WTC11 (cell line): ENCODE data around the gene SND1. TPM values are rescaled to one million over a fixed set of nuclear protein-coding genes. Genes with fewer than 3 reads are reported as not detected.
"Not testable (repeated sequence)": the region's sequence is repeated elsewhere in the genome, so short reads cannot be mapped to it uniquely, and the experiment has no call there.

Experiments used
- ATAC-seq: fragments of 200-7000 bp; cut with Tn5 transposase; 2 replicates; pipeline ENCODE4 v1.10.0; 2021; ENCODE audit warnings: mild to moderate bottlenecking, moderate library complexity
- CTCF ChIA-PET: fragments of 300-600 bp; sonication (Branson Sonifier 250); formaldehyde crosslinking; loops from one replicate; lab custom pipeline; 2021; ENCODE audit warnings: antibody characterized with exemption; lab: Charles Lee
- POLR2A ChIA-PET: fragments of 350-600 bp; sonication (Branson Sonifier 250); formaldehyde crosslinking; loops from one replicate; lab custom pipeline; 2021; ENCODE audit warnings: antibody characterized with exemption; lab: Charles Lee
- DNase-seq: peaks from one replicate; pipeline ENCODE4 v3.0.0; 2021; ENCODE audit warnings: low spot score
- H3K27ac Mint-ChIP-seq: 2 replicates; pipeline ENCODE4 v1.8.0; 2021; ENCODE audit warnings: mixed read lengths
- H3K27me3 Mint-ChIP-seq: 2 replicates; pipeline ENCODE4 v1.8.0; 2021; ENCODE audit warnings: low read depth, mild to moderate bottlenecking, moderate library complexity, mixed read lengths
- H3K36me3 Mint-ChIP-seq: 2 replicates; pipeline ENCODE4 v1.8.0; 2021; ENCODE audit warnings: mixed read lengths
- H3K4me1 Mint-ChIP-seq: 2 replicates; pipeline ENCODE4 v1.8.0; 2022; ENCODE audit warnings: mixed read lengths
- H3K4me3 Mint-ChIP-seq: 2 replicates; pipeline ENCODE4 v1.8.0; 2021; ENCODE audit warnings: mild to moderate bottlenecking, moderate library complexity, mixed read lengths
- H3K9me3 Mint-ChIP-seq: 2 replicates; pipeline ENCODE4 v1.8.0; 2021; ENCODE audit warnings: mixed read lengths
- ELF4 ChIP-seq: sonication (generic); formaldehyde crosslinking; IDR thresholded peaks from 2 replicates; pipeline ENCODE4 v1.8.1; 2022; ENCODE audit warnings: low read depth, mild to moderate bottlenecking, moderate library complexity, missing genetic modification reagents
- IRF2 ChIP-seq: sonication (generic); formaldehyde crosslinking; IDR thresholded peaks from 2 replicates; pipeline ENCODE4 v1.8.0; 2022; ENCODE audit warnings: low read depth, missing genetic modification reagents, borderline replicate concordance
- NFATC4 ChIP-seq: fragments of 250-450 bp; sonication (Bioruptor Pico); IDR thresholded peaks from 2 replicates; pipeline ENCODE4 v1.9.0; 2021; ENCODE audit warnings: mild to moderate bottlenecking
- SOX15 ChIP-seq: fragments of 250-450 bp; sonication (Bioruptor Pico); IDR thresholded peaks from 2 replicates; pipeline ENCODE4 v1.9.0; 2021; ENCODE audit warnings: mild to moderate bottlenecking
- ZBTB21 ChIP-seq: sonication (generic); formaldehyde crosslinking; IDR thresholded peaks from 2 replicates; pipeline ENCODE4 v1.8.1; 2023; ENCODE audit warnings: mild to moderate bottlenecking, missing genetic modification reagents, borderline replicate concordance
- ZNF138 ChIP-seq: sonication (generic); formaldehyde crosslinking; conservative IDR thresholded peaks from 2 replicates; pipeline ENCODE4 v1.8.1; 2022; ENCODE audit warnings: mild to moderate bottlenecking, moderate library complexity, missing genetic modification reagents
- ZNF317 ChIP-seq: sonication (generic); formaldehyde crosslinking; IDR thresholded peaks from 2 replicates; pipeline ENCODE4 v1.8.1; 2023; ENCODE audit warnings: low read depth, mild to moderate bottlenecking, moderate library complexity, missing genetic modification reagents, borderline replicate concordance
- total RNA-seq: library from RNA; stranded (reverse); gene quantifications from 3 replicates; pipeline ENCODE4 v1.2.3, GENCODE V29; 2021
- TF ChIP-seq, protein P1 (sequence below): sonication (generic); formaldehyde crosslinking; conservative IDR thresholded peaks from 2 replicates; pipeline ENCODE4 v1.8.1; 2023; ENCODE audit warnings: mild to moderate bottlenecking, low read depth, missing genetic modification reagents, moderate library complexity
- TF ChIP-seq, protein P2 (sequence below): fragments of 250-450 bp; sonication (Bioruptor Pico); IDR thresholded peaks from 2 replicates; pipeline ENCODE4 v1.9.0; 2021; ENCODE audit warnings: mild to moderate bottlenecking
- TF ChIP-seq, protein P3 (sequence below): sonication (generic); formaldehyde crosslinking; IDR thresholded peaks from 2 replicates; pipeline ENCODE4 v1.8.0; 2022; ENCODE audit warnings: mild to moderate bottlenecking, missing genetic modification reagents
- TF ChIP-seq, protein P4 (sequence below): sonication (generic); formaldehyde crosslinking; IDR thresholded peaks from 2 replicates; pipeline ENCODE4 v1.8.1; 2022; ENCODE audit warnings: mild to moderate bottlenecking, moderate library complexity, missing genetic modification reagents
- TF ChIP-seq, protein P5 (sequence below): sonication (generic); formaldehyde crosslinking; IDR thresholded peaks from 2 replicates; pipeline ENCODE4 v1.8.1; 2022; ENCODE audit warnings: low read depth, missing genetic modification reagents, borderline replicate concordance
- TF ChIP-seq, protein P6 (sequence below): sonication (generic); formaldehyde crosslinking; IDR thresholded peaks from 2 replicates; pipeline ENCODE4 v1.8.1; 2022; ENCODE audit warnings: low read depth, mild to moderate bottlenecking, moderate library complexity, missing genetic modification reagents, borderline replicate concordance

Gene SND1
- total RNA-seq, 1 experiment from 2014 or later = 261 TPM

DNA sequence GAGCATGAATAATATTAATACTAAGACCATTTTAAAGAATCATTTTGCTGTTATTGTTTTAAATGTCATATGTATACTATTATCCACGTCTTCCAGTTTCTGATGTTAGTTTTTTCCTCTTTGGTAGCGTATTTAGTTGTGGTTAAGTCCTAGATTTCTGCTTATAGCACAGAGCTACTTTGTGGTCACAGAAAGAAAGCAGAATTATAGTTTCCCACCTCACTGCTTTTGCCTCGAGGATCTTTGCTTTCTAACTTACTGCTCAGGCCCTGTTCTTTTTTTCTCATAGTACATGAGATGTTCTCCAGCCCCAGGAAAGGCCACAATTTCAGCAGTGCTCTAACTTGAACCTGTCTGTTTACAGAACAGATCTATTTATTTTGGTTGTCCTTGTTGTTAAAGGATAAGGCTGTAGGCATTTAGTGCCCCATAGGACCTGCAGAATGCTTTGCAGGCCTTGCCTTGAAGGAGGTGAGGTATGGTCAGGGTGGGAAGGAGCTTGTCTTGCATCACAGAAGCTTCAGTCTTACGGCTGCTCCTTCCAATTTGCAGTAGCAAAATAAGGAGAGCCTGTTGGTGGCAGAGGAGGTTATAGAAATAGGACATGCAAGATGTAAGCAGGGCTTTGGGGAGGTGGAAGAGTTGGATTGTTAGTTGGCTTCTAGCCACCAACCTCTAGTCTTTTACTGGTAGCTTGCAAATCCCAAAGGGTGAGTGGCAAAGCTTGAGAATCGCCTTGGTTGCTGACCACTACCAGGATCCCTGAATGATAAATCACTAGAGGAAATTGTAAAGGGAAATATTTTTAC, 250.1 kb downstream of the SND1 start:
- ATAC-seq = no peak
- DNase-seq = no peak
- no peak overlapping the region; the same call in 1 of the 2 replicates for H3K4me3 Mint-ChIP-seq
- TF ChIP-seq, protein P1, sequence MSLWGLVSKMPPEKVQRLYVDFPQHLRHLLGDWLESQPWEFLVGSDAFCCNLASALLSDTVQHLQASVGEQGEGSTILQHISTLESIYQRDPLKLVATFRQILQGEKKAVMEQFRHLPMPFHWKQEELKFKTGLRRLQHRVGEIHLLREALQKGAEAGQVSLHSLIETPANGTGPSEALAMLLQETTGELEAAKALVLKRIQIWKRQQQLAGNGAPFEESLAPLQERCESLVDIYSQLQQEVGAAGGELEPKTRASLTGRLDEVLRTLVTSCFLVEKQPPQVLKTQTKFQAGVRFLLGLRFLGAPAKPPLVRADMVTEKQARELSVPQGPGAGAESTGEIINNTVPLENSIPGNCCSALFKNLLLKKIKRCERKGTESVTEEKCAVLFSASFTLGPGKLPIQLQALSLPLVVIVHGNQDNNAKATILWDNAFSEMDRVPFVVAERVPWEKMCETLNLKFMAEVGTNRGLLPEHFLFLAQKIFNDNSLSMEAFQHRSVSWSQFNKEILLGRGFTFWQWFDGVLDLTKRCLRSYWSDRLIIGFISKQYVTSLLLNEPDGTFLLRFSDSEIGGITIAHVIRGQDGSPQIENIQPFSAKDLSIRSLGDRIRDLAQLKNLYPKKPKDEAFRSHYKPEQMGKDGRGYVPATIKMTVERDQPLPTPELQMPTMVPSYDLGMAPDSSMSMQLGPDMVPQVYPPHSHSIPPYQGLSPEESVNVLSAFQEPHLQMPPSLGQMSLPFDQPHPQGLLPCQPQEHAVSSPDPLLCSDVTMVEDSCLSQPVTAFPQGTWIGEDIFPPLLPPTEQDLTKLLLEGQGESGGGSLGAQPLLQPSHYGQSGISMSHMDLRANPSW = no peak
- TF ChIP-seq, protein P2, sequence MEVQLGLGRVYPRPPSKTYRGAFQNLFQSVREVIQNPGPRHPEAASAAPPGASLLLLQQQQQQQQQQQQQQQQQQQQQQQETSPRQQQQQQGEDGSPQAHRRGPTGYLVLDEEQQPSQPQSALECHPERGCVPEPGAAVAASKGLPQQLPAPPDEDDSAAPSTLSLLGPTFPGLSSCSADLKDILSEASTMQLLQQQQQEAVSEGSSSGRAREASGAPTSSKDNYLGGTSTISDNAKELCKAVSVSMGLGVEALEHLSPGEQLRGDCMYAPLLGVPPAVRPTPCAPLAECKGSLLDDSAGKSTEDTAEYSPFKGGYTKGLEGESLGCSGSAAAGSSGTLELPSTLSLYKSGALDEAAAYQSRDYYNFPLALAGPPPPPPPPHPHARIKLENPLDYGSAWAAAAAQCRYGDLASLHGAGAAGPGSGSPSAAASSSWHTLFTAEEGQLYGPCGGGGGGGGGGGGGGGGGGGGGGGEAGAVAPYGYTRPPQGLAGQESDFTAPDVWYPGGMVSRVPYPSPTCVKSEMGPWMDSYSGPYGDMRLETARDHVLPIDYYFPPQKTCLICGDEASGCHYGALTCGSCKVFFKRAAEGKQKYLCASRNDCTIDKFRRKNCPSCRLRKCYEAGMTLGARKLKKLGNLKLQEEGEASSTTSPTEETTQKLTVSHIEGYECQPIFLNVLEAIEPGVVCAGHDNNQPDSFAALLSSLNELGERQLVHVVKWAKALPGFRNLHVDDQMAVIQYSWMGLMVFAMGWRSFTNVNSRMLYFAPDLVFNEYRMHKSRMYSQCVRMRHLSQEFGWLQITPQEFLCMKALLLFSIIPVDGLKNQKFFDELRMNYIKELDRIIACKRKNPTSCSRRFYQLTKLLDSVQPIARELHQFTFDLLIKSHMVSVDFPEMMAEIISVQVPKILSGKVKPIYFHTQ = no peak
- TF ChIP-seq, protein P3, sequence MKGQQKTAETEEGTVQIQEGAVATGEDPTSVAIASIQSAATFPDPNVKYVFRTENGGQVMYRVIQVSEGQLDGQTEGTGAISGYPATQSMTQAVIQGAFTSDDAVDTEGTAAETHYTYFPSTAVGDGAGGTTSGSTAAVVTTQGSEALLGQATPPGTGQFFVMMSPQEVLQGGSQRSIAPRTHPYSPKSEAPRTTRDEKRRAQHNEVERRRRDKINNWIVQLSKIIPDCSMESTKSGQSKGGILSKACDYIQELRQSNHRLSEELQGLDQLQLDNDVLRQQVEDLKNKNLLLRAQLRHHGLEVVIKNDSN (CRISPR knock-in tag) = no peak
- H3K9me3 Mint-ChIP-seq = no peaks in the 10 kb centered on the region
- POLR2A ChIA-PET = no interaction called here
- H3K27ac Mint-ChIP-seq = peak overlapping the region; percentile 67; the same call in 1 of the 2 replicates
- H3K4me1 Mint-ChIP-seq = peaks cover 67% of the 10 kb centered on the region
- H3K27me3 Mint-ChIP-seq = no peaks in the 10 kb centered on the region
- CTCF ChIA-PET = interaction anchor here (0.7 kb wide), 1 partner anchor 121 kb away, joined by 3 read pairs; no protein-coding TSS in a partner anchor
- peaks cover 5% of the 10 kb centered on the region; the same call in 1 of the 2 replicates for H3K36me3 Mint-ChIP-seq

DNA sequence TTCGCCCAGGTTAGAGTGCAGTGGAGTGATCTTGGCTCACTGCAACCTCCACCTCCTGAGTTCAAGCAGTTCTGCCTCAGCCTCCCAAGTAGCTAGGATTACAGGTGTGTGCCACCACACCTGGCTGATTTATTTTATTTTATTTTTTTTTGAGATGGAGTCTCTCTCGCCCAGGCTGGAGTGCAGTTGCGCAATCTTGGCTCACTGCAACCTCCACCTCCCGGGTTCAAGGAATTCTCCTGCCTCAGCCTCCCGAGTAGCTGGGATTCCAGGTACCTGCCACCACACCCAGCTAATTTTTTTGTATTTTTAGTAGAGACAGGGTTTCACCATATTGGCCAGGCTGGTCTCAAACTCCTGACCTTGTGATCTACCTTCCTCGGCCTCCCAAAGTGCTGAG, 250.8 kb downstream of the SND1 start:
- H3K4me1 Mint-ChIP-seq = peaks cover 71% of the 10 kb centered on the region
- DNase-seq, H3K27ac Mint-ChIP-seq, ATAC-seq, POLR2A ChIA-PET, H3K27me3 Mint-ChIP-seq, H3K9me3 Mint-ChIP-seq, H3K36me3 Mint-ChIP-seq, H3K4me3 Mint-ChIP-seq: not testable (repeated sequence)
- CTCF ChIA-PET = interaction anchor here (0.7 kb wide), 1 partner anchor 120 kb away, joined by 3 read pairs; no protein-coding TSS in a partner anchor

DNA sequence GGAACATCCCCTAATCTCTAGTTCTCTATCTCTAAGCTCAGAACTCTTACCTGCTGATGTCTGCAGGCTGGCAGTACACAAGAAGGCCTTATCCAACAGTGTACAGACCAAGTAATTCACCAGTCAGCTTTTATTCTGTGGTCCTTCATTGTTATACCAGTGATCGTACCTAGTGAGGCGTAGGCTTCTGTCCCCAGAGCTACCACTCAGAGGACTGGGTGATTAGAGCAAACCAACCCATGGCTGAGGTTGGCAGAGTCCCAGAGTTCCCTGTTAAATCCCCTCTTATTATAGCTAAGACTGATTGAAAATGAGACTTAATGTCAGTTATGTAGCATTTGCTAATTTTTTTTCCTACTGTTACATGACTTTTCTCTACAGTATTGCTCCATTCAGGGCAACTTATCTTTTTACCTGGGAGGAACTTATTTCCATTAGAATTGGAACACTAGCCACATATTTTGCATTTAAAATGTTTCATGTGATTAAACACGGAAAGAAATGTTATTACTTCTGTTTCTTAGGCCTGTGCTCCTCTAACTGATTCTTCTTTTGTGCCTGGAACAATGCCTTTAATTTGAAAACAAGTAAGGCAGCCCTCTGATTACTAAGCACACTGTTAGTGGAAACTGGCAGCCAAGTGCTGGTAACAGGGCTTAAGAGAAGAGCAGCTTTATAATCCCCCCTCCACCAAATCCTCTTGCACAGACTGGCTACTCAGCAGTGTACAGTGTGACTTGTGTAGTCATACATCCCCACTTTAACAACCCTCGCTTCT, 252.1 kb downstream of the SND1 start:
- ATAC-seq (peak; percentile 10), DNase-seq (no peak)
- H3K4me1 Mint-ChIP-seq = peaks cover 71% of the 10 kb centered on the region
- CTCF ChIA-PET = interaction anchor here (0.7 to 3.1 kb wide), 5 partner anchors 8 to 306 kb away, joined by 3 to 14 read pairs (median 3); no protein-coding TSS in a partner anchor
- POLR2A ChIA-PET = no interaction called here
- no peaks in the 10 kb centered on the region for H3K9me3 Mint-ChIP-seq
- peak overlapping the region; percentile 28 for H3K27ac Mint-ChIP-seq
- H3K4me3 Mint-ChIP-seq = no peak overlapping the region
- TF ChIP-seq ZBTB21 (no peak), ELF4 (CRISPR knock-in tag) (no peak), ZNF138 (CRISPR knock-in tag) (no peak), ZNF317 (CRISPR knock-in tag) (no peak), IRF2 (CRISPR knock-in tag) (no peak), SOX15 (no peak), NFATC4 (CRISPR knock-in tag) (no peak)
- TF ChIP-seq, protein P4, sequence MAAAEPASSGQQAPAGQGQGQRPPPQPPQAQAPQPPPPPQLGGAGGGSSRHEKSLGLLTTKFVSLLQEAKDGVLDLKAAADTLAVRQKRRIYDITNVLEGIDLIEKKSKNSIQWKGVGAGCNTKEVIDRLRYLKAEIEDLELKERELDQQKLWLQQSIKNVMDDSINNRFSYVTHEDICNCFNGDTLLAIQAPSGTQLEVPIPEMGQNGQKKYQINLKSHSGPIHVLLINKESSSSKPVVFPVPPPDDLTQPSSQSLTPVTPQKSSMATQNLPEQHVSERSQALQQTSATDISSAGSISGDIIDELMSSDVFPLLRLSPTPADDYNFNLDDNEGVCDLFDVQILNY = no peak
- TF ChIP-seq, protein P5, sequence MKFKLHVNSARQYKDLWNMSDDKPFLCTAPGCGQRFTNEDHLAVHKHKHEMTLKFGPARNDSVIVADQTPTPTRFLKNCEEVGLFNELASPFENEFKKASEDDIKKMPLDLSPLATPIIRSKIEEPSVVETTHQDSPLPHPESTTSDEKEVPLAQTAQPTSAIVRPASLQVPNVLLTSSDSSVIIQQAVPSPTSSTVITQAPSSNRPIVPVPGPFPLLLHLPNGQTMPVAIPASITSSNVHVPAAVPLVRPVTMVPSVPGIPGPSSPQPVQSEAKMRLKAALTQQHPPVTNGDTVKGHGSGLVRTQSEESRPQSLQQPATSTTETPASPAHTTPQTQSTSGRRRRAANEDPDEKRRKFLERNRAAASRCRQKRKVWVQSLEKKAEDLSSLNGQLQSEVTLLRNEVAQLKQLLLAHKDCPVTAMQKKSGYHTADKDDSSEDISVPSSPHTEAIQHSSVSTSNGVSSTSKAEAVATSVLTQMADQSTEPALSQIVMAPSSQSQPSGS = no peak
- TF ChIP-seq, protein P6, sequence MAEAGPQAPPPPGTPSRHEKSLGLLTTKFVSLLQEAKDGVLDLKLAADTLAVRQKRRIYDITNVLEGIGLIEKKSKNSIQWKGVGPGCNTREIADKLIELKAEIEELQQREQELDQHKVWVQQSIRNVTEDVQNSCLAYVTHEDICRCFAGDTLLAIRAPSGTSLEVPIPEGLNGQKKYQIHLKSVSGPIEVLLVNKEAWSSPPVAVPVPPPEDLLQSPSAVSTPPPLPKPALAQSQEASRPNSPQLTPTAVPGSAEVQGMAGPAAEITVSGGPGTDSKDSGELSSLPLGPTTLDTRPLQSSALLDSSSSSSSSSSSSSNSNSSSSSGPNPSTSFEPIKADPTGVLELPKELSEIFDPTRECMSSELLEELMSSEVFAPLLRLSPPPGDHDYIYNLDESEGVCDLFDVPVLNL (CRISPR knock-in tag) = no peak
- peaks cover 5% of the 10 kb centered on the region; the same call in 1 of the 2 replicates for H3K36me3 Mint-ChIP-seq
- no peaks in the 10 kb centered on the region for H3K27me3 Mint-ChIP-seq
